Measurements from ENCODE around the gene FGD3.

FGD3 gene

DNA sequence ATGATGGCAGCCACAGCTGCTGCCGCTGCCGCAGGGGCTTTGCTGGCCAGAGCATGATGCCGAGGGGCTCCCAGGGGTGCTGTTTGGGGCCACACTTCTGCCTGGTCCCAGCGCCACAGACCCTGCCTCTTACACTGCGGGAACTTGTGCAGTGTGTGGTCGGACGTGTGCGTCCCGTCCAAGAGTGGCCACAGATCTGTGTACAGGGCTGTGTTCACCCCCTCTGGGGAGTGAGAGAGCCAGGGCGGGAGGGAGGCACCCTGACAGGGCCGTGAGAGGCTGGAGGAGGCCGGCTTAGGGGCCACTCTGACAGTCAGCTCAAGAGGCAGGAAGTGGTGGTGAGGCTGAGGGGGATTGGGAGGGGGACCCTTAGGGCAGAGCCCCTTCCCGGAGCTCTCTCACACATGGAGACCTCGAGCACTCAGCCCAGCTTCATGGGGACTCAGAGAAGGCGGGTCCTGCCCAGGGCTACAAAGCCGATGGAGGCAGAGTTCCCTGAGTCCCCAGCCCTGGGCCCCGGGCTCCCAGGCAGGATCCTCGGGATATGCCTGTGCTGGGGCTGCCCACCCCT, 135.6 kb downstream of the FGD3 start:
- no peak for DNase-seq

DNA sequence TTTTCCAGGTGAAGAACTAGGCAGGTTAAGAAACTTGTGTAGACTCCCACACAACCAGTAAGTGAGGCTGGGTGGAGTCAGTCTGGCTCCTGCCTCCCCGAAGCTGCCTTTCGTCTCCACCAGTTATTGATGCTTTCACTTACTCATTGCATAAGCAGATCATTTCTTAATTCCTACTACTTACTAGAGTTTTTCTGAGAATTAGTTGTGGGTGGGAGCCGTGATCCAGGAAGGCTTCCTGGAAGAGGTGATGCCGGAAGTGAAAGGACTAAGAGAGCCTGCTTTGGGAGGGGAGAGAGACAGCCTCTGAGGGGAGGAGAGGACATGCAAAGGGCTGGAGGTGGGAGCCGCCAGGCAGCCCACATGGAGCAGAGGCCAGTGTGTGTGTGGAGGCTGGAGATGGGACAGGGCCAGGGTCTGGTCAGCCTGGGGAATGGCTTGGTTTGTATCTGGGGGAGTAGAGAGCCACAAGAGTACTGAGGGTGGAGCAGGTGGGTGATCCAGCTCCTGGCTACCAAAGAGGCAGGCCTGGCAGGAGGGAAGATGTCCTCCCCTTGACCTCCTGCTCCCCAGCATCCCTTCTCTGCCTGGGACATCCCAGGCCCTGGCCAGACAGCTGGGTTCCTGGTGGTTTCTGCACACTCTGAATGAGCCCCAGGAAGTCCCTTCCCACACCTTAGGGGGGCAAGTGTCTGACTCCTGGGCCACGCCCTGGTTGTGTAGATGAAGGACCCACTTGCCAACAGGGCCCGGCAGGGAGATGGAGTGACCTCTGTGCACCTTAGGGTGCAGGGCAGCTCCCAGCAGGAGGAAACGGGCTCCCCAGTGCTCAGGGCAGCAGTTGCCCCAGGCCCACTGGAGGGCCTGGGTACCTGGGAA, 136.5 kb downstream of the FGD3 start:
- DNase-seq = peak; percentile 42

DNA sequence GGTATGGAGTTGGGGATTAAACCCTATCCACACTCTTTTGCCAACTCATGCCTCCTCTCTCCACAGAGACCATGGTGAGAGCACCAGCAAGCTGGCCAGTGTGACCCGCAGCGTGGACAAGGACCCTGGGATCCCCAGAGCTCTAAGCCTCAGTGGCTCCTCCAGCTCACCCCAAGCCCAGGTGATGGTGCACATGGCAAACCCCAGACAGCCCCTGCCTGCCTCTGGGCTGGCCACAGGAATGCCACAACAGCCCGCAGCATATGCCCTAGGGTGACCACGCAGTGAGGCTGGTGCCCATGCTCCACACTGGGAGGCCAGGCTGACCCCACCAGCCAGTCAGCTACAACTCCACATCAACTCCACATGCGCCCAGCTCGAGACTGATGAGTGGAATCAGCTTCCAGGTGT, 137.2 kb downstream of the FGD3 start:
- DNase-seq = no peak

DNA sequence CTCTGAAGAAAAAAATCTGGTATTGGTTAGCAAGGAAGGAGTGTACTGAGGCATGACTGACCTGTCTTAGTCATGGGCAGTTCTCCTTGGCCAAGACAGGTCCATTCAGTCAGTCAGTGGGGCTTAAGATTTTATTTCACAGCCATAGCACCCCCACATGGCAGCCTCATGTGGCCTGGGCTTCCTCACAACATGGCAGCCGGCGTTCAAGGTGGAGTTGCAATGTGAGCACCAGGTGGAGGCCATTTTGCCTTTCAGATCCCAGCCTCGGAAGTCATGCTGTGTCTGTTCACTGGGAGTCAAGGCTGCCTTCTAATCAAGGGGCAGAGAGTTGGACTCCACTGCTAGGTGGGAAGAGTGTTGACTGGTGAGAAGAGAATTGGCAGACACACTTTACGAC, 138.4 kb downstream of the FGD3 start:
- DNase-seq = no peak
